ENCODE results near the gene OR5K4. TPM values are rescaled to one million over a fixed set of nuclear protein-coding genes. Genes with fewer than 3 reads are reported as not detected.

Gene OR5K4, protein sequence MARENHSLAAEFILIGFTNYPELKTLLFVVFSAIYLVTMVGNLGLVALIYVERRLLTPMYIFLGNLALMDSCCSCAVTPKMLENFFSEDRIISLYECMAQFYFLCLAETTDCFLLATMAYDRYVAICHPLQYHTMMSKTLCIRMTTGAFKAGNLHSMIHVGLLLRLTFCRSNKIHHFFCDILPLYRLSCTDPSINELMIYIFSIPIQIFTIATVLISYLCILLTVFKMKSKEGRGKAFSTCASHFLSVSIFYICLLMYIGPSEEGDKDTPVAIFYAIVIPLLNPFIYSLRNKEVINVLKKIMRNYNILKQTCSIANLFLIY
- polyA plus RNA-seq (2011; rRNA removed) (not detected in 2 replicates), polyA minus RNA-seq (2011; rRNA and poly(A)+ RNA removed) (not detected in 2 replicates)

DNA sequence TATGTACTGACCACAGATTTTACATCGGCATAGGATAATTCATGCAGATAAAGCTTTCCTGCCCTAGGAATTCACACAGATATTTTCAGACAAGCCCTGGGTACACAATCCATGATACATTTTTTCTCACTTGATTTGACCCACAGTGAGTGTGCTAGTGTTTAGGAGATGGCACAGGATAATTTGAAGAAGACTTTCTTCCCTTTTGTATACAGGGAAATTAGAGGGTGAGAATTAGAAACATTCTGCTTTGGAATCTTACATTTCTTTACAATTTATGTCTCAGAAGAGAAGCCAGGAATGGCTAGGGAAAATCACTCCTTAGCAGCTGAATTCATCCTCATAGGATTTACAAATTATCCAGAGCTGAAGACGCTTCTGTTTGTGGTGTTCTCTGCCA, at the start of gene OR5K4:
TSS of gene OR5K4 (plus strand) at position 301 of the 400 bp plus-strand sequence. CDS start at position 301, 0 bp downstream.
- TF ChIP-seq, protein P1, sequence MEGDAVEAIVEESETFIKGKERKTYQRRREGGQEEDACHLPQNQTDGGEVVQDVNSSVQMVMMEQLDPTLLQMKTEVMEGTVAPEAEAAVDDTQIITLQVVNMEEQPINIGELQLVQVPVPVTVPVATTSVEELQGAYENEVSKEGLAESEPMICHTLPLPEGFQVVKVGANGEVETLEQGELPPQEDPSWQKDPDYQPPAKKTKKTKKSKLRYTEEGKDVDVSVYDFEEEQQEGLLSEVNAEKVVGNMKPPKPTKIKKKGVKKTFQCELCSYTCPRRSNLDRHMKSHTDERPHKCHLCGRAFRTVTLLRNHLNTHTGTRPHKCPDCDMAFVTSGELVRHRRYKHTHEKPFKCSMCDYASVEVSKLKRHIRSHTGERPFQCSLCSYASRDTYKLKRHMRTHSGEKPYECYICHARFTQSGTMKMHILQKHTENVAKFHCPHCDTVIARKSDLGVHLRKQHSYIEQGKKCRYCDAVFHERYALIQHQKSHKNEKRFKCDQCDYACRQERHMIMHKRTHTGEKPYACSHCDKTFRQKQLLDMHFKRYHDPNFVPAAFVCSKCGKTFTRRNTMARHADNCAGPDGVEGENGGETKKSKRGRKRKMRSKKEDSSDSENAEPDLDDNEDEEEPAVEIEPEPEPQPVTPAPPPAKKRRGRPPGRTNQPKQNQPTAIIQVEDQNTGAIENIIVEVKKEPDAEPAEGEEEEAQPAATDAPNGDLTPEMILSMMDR (IDR thresholded peaks at IDR 0.05; ENCODE audit: insufficient read depth, low read depth, low read length), result no peak
- POLR2A ChIA-PET, result no interaction called here
- CTCF ChIA-PET, result no interaction called here
- Histone ChIP-seq H3K4me3 (ENCODE audit: low read depth, low read length) (no peak within 1 kb of the TSS), H3K27me3 (ENCODE audit: control insufficient read depth, insufficient read depth, low read length) (no peaks in the 10 kb centered on the region), H3K36me3 (ENCODE audit: control insufficient read depth, insufficient read depth, low read length) (no peaks in the 10 kb centered on the region)
- no peak for DNase-seq (ENCODE audit: low read depth)

DNA sequence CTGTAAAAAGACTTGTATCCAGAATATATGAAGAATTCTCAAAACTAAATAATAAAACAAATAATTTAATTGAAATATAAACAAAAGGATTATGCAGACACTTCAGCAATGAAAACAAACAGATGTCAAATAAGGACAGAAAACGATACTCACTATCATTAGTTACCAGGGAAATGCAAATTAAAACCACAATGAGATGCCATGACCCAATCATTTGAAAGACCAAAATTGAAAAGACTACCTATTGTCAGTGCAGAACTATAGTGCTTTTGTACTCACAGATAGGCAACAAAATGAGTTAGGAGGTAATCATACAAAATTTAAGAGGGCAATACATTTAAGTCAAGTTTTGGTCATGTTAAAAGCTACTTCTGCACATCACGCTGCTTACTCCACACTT, 31.6 kb upstream of the OR5K4 start:
- Histone ChIP-seq H3K4me3 (ENCODE audit: low read depth, low read length) (no peak overlapping the region), H3K27me3 (ENCODE audit: control insufficient read depth, insufficient read depth, low read length) (no peaks in the 10 kb centered on the region), H3K36me3 (ENCODE audit: control insufficient read depth, insufficient read depth, low read length) (no peaks in the 10 kb centered on the region)
- TF ChIP-seq, protein P1 (IDR thresholded peaks at IDR 0.05; ENCODE audit: insufficient read depth, low read depth, low read length), result no peak
- no peak for DNase-seq (ENCODE audit: low read depth)
- POLR2A ChIA-PET, result no interaction called here
- CTCF ChIA-PET, result interaction anchor here (1.5 kb wide), 1 partner anchor 284 kb away, joined by 3 read pairs; no protein-coding TSS in a partner anchor

DNA sequence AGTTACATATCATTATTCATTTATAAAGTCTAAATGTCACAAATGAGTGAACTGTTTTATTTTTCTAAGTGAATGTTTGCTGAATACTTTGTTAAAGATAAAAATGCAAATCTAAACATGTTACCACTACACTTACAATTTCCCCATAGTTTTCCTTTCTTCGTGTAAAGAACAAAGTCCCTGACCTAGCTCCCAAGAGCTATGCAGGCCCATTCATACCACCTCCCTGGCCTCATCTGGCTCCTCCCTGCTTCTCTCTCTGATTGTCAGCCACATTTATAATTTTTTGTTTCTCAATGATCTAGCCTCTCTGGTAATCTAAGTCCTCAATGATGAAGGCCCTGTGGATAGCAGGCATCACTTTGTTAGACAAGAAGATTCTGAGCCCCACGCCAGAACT, 31.0 kb upstream of the OR5K4 start:
- H3K4me3 ChIP-seq (ENCODE audit: low read depth, low read length), result no peak overlapping the region
- TF ChIP-seq, protein P1 (IDR thresholded peaks at IDR 0.05; ENCODE audit: insufficient read depth, low read depth, low read length), result no peak
- DNase-seq (ENCODE audit: low read depth), result no peak
- CTCF ChIA-PET, result interaction anchor here (1.5 kb wide), 1 partner anchor 284 kb away, joined by 3 read pairs; no protein-coding TSS in a partner anchor
- POLR2A ChIA-PET, result no interaction called here
- no peaks in the 10 kb centered on the region for H3K36me3 ChIP-seq (ENCODE audit: control insufficient read depth, insufficient read depth, low read length)
- no peaks in the 10 kb centered on the region for H3K27me3 ChIP-seq (ENCODE audit: control insufficient read depth, insufficient read depth, low read length)

DNA sequence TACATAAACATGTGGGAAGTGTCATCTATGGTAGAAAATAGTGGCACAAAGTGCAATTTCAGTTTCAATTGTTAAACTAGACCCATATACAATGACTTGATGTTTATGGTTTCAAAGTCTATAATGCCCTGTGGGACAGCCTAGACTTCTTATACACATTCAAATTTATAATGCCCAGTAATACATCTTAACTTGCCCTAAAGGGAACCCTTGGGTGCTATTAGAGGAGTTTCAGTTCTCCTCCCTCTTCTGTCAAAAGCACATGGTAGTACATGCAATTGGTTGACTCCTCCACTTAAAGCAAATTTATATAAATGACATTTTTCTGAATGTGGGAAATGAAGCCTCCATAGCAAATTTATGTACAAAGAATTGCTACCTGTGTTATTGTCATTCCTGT, 30.2 kb upstream of the OR5K4 start:
- TF ChIP-seq, protein P1 (IDR thresholded peaks at IDR 0.05; ENCODE audit: insufficient read depth, low read depth, low read length), result no peak
- Histone ChIP-seq H3K36me3 (ENCODE audit: control insufficient read depth, insufficient read depth, low read length) (no peaks in the 10 kb centered on the region), H3K4me3 (ENCODE audit: low read depth, low read length) (no peak overlapping the region), H3K27me3 (ENCODE audit: control insufficient read depth, insufficient read depth, low read length) (no peaks in the 10 kb centered on the region)
- CTCF ChIA-PET, result no interaction called here
- no peak for DNase-seq (ENCODE audit: low read depth)
- POLR2A ChIA-PET, result no interaction called here

DNA sequence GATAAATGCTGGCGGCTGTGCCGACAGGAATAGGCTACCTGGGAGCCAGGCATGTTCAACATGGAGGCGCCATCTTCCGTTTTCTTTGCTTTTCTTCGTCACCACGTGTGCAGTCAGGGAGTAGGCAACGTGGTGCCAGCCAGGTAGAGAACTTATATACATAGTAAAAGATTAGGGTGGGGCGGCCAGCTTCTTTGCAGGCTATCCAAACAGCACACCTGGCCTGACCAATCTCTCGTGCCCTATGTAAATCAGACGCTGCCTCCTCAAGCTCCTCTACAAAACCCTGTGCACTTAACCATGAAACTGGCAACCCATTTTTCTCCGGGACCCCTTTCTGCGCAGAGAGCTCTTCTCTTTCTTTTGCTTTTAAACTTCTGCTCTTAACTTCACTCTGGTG, 28.6 kb upstream of the OR5K4 start:
- TF ChIP-seq, protein P1 (IDR thresholded peaks at IDR 0.05; ENCODE audit: insufficient read depth, low read depth, low read length), result no peak
- no peaks in the 10 kb centered on the region for H3K36me3 ChIP-seq (ENCODE audit: control insufficient read depth, insufficient read depth, low read length)
- H3K4me3 ChIP-seq (ENCODE audit: low read depth, low read length), result no peak overlapping the region
- DNase-seq (ENCODE audit: low read depth), result no peak
- CTCF ChIA-PET, result interaction anchor here (0.6 to 2.3 kb wide), 2 partner anchors 212 to 286 kb away, joined by 3 to 12 read pairs; no protein-coding TSS in a partner anchor
- POLR2A ChIA-PET, result no interaction called here
- H3K27me3 ChIP-seq (ENCODE audit: control insufficient read depth, insufficient read depth, low read length), result no peaks in the 10 kb centered on the region
